Gastroesophageal sphincter (tissue), 3 donors: ENCODE results near the gene OXSR1.

Source experiments
- POLR2A ChIP-seq, 2 donors: fragments of 450-650 bp; IDR thresholded peaks; one replicate each; pipeline ENCODE4 v1.6.1; 2017; ENCODE audit warnings: antibody characterized with exemption in 2 of 2, mild to moderate bottlenecking in 2 of 2, moderate library complexity in 1 of 2
- POLR2AphosphoS5 ChIP-seq: sonication (generic); formaldehyde crosslinking; IDR thresholded peaks from one replicate; pipeline ENCODE4 v1.6.1; 2017; ENCODE audit warnings: antibody characterized with exemption
- TF ChIP-seq, protein P1 (sequence below), 4 experiments: fragments of 200-600 bp in 2 of 4; fragments of 450-650 bp in 2 of 4; sonication (generic) in 1 of 4; IDR thresholded peaks; one replicate each; pipeline ENCODE4 v1.5.1; 2017 to 2019; ENCODE audit warnings: antibody characterized with exemption in 4 of 4, mild to moderate bottlenecking in 2 of 4, moderate library complexity in 2 of 4

DNA sequence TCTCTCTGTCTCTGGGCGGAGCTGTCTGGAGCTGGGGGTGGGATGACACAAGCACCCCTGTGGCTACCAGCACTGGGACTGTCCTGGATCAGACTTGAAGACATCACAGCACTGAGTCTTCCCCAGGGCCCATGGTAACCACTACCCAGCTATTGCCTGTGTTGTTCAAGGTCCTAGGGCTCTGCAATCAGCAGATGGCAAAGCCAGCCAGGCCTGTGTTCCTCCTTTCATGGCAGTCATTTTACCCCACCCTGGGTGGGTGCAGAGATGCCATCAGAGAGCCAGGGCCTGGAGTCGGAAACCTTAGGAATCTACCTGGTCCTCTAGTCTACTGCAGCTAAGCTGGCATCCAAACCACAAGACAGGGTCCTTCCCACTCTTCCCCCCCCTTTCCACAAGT is 38.4 kb downstream of the OXSR1 start:
- TF ChIP-seq, protein P1, sequence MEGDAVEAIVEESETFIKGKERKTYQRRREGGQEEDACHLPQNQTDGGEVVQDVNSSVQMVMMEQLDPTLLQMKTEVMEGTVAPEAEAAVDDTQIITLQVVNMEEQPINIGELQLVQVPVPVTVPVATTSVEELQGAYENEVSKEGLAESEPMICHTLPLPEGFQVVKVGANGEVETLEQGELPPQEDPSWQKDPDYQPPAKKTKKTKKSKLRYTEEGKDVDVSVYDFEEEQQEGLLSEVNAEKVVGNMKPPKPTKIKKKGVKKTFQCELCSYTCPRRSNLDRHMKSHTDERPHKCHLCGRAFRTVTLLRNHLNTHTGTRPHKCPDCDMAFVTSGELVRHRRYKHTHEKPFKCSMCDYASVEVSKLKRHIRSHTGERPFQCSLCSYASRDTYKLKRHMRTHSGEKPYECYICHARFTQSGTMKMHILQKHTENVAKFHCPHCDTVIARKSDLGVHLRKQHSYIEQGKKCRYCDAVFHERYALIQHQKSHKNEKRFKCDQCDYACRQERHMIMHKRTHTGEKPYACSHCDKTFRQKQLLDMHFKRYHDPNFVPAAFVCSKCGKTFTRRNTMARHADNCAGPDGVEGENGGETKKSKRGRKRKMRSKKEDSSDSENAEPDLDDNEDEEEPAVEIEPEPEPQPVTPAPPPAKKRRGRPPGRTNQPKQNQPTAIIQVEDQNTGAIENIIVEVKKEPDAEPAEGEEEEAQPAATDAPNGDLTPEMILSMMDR (IDR thresholded peaks at IDR 0.05) = no peak
- TF ChIP-seq POLR2AphosphoS5 = no peak
- no peak for TF ChIP-seq POLR2A (IDR thresholded peaks at IDR 0.05)
